Peyer's patch (tissue), 4 donors: Measurements from ENCODE around the gene DAPK1. TPM values are rescaled to one million over a fixed set of nuclear protein-coding genes. Genes with fewer than 3 reads are reported as not detected.

Source experiments
- DNase-seq, 3 donors: peaks; one replicate each; pipeline ENCODE4 v3.0.0-alpha.2; 2017 to 2019
- H3K27ac ChIP-seq, 4 donors: fragments of 200-600 bp; sonication (generic); one replicate each; pipeline ENCODE4 v1.5.1; 2016 to 2019
- H3K27me3 ChIP-seq, 2 donors: fragments of 200-600 bp; sonication (generic); one replicate each; pipeline ENCODE4 v1.5.1; 2019
- H3K36me3 ChIP-seq, 3 donors: fragments of 200-600 bp; sonication (generic); one replicate each; pipeline ENCODE4 v1.5.1; 2016 to 2019
- H3K4me1 ChIP-seq, 4 donors: fragments of 200-600 bp; sonication (generic); one replicate each; pipeline ENCODE4 v1.5.1; 2016 to 2019
- H3K4me3 ChIP-seq, 4 donors: fragments of 200-600 bp; sonication (generic); 1 replicate in 3 of 4; 2 replicates in 1 of 4; pipeline ENCODE4 v1.5.1; 2016 to 2019; ENCODE audit warnings: mild to moderate bottlenecking in 1 of 4
- H3K9me3 ChIP-seq, 4 donors: fragments of 200-600 bp; sonication (generic); one replicate each; pipeline ENCODE4 v1.5.1; 2016 to 2019; ENCODE audit warnings: mild to moderate bottlenecking in 1 of 4
- POLR2A ChIP-seq, 2 donors: fragments of 450-650 bp; IDR thresholded peaks; one replicate each; pipeline ENCODE4 v1.5.1; 2017; ENCODE audit warnings: antibody characterized with exemption in 2 of 2, mild to moderate bottlenecking in 2 of 2, moderate library complexity in 2 of 2
- total RNA-seq, 4 donors: library from RNA; depleted of rRNA; stranded (reverse); fragments of >200 nt; gene quantifications; one replicate each; pipeline ENCODE4 v1.1.0, GENCODE V29; 2016
- TF ChIP-seq, protein P1 (sequence below), 6 experiments: fragments of 450-650 bp in 4 of 6; fragments of 200-600 bp in 2 of 6; sonication (generic) in 1 of 6; IDR thresholded peaks; one replicate each; pipeline ENCODE4 v1.5.1; 2017 to 2019; ENCODE audit warnings: antibody characterized with exemption in 6 of 6, mild to moderate bottlenecking in 3 of 6, moderate library complexity in 1 of 6

Gene DAPK1
- total RNA-seq, 4 donors from 2014 or later = 45.4 to 96.4 (median 77.2) TPM

DNA sequence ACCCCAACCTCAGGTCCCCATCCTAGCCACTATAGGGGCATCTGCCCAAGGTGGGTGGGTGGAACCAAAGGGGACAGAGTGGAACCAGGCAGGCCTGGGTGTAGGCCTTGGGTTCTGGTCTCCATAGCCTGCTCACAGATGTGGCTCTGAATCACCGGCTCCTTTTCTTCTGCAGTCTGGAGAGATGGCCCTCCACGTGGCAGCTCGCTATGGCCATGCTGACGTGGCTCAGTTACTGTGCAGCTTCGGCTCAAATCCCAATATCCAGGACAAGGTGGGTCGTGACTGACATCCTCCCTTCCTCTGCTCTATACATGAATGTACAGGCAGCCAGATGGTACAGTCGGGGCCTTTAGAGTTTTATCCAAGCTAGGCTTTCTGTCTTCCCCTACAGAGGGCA lies 150.9 kb downstream of the DAPK1 start:
- TF ChIP-seq, protein P1, sequence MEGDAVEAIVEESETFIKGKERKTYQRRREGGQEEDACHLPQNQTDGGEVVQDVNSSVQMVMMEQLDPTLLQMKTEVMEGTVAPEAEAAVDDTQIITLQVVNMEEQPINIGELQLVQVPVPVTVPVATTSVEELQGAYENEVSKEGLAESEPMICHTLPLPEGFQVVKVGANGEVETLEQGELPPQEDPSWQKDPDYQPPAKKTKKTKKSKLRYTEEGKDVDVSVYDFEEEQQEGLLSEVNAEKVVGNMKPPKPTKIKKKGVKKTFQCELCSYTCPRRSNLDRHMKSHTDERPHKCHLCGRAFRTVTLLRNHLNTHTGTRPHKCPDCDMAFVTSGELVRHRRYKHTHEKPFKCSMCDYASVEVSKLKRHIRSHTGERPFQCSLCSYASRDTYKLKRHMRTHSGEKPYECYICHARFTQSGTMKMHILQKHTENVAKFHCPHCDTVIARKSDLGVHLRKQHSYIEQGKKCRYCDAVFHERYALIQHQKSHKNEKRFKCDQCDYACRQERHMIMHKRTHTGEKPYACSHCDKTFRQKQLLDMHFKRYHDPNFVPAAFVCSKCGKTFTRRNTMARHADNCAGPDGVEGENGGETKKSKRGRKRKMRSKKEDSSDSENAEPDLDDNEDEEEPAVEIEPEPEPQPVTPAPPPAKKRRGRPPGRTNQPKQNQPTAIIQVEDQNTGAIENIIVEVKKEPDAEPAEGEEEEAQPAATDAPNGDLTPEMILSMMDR (IDR thresholded peaks at IDR 0.05) = no peak
- no peaks in the 10 kb centered on the region for H3K27me3 ChIP-seq
- no peak overlapping the region for H3K27ac ChIP-seq
- no peak overlapping the region for H3K4me3 ChIP-seq
- no peaks in the 10 kb centered on the region for H3K9me3 ChIP-seq
- H3K4me1 ChIP-seq = peaks cover 0 to 5% (median 0%) of the 10 kb centered on the region in 4 donors
- no peak for DNase-seq
- peaks cover 0 to 21% (median 0%) of the 10 kb centered on the region in 3 donors for H3K36me3 ChIP-seq

DNA sequence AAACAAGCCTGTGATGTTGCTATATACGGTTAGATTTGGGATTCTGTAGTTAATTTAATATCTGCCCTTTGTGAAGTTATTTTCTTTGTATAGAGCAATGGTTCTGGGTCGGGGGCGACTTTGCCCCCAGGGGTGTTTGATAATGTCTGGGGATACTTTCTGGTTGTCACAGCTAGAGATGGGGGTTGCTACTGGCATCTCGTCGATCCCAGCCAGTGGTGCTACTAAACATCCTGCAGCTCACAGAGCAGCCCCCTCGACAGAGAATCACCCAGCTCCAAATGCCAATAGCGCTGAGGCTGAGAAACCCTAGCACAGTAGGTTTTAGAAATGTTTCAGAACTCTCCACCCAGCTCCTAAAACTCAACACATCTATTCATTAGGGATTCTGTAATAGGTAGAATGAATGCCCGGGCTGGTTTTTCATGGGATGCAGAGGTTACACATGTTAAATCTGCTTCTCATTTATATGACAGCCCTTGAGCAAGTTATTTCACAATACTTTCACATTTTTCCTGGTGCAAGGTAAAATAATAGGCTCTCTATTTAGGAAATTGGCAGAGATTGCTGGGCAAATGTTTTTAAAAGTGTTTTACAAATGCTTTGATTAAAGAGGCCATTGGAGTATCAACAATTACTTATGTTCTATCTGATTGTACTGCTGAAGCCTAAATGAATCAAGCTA lies 153.1 kb downstream of the DAPK1 start:
- Histone ChIP-seq H3K27me3 (no peaks in the 10 kb centered on the region), H3K36me3 (peaks cover 0 to 27% (median 0%) of the 10 kb centered on the region in 3 donors), H3K27ac (no peak overlapping the region), H3K9me3 (no peaks in the 10 kb centered on the region), H3K4me1 (peaks cover 0 to 5% (median 0%) of the 10 kb centered on the region in 4 donors), H3K4me3 (no peak overlapping the region)
- DNase-seq = no peak
- TF ChIP-seq, protein P1 (IDR thresholded peaks at IDR 0.05) = no peak
- no peak for TF ChIP-seq POLR2A (IDR thresholded peaks at IDR 0.05)

DNA sequence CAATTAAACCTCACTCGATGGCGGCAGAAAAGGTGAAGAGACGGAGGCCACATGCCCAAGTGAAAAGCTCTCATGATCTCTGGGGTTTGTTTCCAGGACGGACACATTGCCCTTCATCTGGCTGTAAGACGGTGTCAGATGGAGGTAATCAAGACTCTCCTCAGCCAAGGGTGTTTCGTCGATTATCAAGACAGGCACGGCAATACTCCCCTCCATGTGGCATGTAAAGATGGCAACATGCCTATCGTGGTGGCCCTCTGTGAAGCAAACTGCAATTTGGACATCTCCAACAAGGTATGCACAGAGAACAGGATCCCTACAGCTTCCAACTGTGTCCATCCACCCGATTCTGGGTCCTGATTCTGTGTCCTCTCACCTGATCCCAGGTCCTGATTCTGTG lies 153.8 kb downstream of the DAPK1 start:
- H3K27me3 ChIP-seq = no peaks in the 10 kb centered on the region
- peaks cover 0 to 28% (median 0%) of the 10 kb centered on the region in 3 donors for H3K36me3 ChIP-seq
- DNase-seq = no peak
- no peak overlapping the region for H3K27ac ChIP-seq
- TF ChIP-seq POLR2A (IDR thresholded peaks at IDR 0.05) = no peak
- TF ChIP-seq, protein P1 (IDR thresholded peaks at IDR 0.05) = no peak
- H3K4me3 ChIP-seq = no peak overlapping the region
- H3K4me1 ChIP-seq = peaks cover 0 to 5% (median 0%) of the 10 kb centered on the region in 4 donors
- H3K9me3 ChIP-seq = no peaks in the 10 kb centered on the region

DNA sequence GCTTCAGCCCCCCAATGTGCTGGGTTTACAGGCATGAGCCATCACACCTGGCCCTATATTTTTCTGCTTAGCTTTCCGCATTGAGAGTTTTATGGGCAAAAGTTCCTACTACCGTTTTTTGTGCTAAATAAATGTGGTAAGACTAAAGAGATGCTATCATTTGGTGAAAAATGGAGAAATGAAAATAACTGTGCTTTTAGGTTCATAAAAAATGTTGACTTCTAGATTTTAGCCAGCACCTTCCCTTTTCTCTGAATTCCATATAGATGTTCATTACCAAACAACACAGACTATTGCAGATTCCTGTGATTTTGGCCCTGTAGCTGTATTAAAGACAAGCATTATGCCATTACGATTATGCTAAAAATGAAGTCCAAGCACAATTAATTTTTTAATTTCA lies 156.3 kb downstream of the DAPK1 start:
- Histone ChIP-seq H3K4me1 (no peaks in the 10 kb centered on the region), H3K27ac (no peak overlapping the region), H3K27me3 (no peaks in the 10 kb centered on the region), H3K4me3 (no peak overlapping the region), H3K36me3 (peaks cover 0 to 34% (median 0%) of the 10 kb centered on the region in 3 donors), H3K9me3 (no peaks in the 10 kb centered on the region)
- DNase-seq = no peak
- no peak for TF ChIP-seq POLR2A (IDR thresholded peaks at IDR 0.05)

DNA sequence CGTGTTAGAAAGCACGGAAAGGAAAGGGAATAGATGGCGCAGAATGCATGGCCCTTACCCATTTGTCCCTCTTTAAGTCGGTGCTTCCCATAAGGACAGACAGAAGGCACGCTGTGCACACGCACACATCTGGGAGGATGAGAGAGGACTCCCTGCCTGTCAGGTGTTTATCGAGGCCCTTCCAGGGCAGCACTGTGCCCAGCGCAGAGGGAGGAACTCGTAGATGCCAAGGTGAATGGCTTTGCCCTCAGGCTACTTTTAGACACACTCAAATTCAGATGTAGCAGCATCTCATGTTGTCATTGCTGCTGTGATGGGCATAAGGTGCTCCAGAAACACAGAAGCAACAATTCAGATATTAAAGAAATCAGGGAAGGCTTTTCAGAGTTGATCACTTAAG lies 158.1 kb downstream of the DAPK1 start:
- H3K4me1 ChIP-seq = no peaks in the 10 kb centered on the region
- no peak for DNase-seq
- no peak for TF ChIP-seq POLR2A (IDR thresholded peaks at IDR 0.05)
- TF ChIP-seq, protein P1 (IDR thresholded peaks at IDR 0.05) = no peak
- no peak overlapping the region for H3K4me3 ChIP-seq
- H3K27ac ChIP-seq = no peak overlapping the region
- no peaks in the 10 kb centered on the region for H3K27me3 ChIP-seq
- peaks cover 0 to 25% (median 0%) of the 10 kb centered on the region in 3 donors for H3K36me3 ChIP-seq
- H3K9me3 ChIP-seq = no peaks in the 10 kb centered on the region

DNA sequence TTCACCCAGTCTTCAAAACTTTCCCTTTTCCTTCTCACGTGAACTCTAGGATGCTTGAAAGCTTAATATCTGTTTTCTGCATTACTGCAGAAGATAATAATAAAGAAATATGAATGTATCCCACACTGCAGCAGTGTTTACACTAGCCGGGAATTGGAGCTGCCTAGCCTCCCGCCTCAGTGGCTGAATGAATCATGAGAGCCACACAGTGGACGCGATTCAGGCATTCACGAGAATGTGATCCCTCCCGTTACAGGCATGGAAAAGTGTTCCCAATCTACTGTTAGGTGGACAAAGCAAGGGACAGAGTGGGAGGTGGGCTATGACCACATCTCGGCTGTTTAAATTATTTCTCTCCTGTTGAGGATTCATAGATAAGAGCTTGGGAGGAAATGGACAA lies 158.8 kb downstream of the DAPK1 start:
- H3K4me3 ChIP-seq = no peak overlapping the region
- H3K9me3 ChIP-seq = no peaks in the 10 kb centered on the region
- H3K4me1 ChIP-seq = no peaks in the 10 kb centered on the region
- H3K36me3 ChIP-seq = peaks cover 0 to 25% (median 0%) of the 10 kb centered on the region in 3 donors
- DNase-seq = no peak
- no peaks in the 10 kb centered on the region for H3K27me3 ChIP-seq
- no peak overlapping the region for H3K27ac ChIP-seq
- TF ChIP-seq POLR2A (IDR thresholded peaks at IDR 0.05) = no peak
- TF ChIP-seq, protein P1 (IDR thresholded peaks at IDR 0.05) = no peak
